Measurements from ENCODE around the gene KIF13A. TPM values are rescaled to one million over a fixed set of nuclear protein-coding genes. Genes with fewer than 3 reads are reported as not detected.

KIF13A gene
- total RNA-seq, 1 experiment from 2014 or later = 24.1 TPM

DNA sequence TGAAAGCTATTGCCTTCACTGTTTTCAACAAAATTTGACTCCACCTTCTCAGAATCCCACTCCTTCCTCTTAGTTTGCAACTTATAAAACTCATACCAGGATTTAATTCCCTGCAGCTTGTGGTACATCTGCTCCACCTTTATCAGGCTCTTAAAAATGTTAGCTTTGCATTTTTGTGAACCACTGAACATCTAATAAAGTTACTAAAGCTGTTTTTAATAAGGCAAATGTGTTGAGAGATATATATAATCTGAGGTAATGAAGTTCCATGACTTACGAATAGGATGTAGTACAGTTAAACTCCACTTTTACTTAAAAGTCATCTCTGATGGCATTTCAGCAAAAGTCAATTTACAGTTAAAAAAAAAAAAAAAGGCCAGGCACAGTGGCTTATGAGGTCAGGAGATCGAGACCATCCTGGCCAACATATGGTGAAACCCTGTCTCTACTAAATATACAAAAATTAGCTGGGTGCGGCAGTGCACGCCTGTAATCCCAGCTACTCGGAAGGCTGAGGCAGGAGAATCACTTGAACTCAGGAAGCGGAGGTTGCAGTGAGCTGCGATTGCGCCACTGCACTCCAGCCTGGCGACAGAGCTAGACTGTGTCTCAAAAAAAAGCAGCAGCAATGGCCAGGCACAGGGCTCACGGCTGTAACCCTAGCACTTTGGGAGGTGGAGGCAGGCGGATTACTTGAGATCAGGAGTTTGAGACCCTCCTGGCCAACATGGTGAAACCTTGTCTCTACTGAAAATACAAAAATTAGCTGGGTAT is 106.2 kb downstream of the KIF13A start:
- TF ChIP-seq, protein P1, sequence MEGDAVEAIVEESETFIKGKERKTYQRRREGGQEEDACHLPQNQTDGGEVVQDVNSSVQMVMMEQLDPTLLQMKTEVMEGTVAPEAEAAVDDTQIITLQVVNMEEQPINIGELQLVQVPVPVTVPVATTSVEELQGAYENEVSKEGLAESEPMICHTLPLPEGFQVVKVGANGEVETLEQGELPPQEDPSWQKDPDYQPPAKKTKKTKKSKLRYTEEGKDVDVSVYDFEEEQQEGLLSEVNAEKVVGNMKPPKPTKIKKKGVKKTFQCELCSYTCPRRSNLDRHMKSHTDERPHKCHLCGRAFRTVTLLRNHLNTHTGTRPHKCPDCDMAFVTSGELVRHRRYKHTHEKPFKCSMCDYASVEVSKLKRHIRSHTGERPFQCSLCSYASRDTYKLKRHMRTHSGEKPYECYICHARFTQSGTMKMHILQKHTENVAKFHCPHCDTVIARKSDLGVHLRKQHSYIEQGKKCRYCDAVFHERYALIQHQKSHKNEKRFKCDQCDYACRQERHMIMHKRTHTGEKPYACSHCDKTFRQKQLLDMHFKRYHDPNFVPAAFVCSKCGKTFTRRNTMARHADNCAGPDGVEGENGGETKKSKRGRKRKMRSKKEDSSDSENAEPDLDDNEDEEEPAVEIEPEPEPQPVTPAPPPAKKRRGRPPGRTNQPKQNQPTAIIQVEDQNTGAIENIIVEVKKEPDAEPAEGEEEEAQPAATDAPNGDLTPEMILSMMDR (IDR thresholded peaks at IDR 0.05; ENCODE audit: unreplicated experiment) = no peak
- BruUV-seq (replicated peaks) = no TSS peak
- intact Hi-C loops (cut with micrococcal nuclease) = no loop called here
- ChIA-PET CTCF (interaction anchor here (0.7 kb wide), 1 partner anchor 27 kb away, joined by 4 read pairs; no protein-coding TSS in a partner anchor), POLR2A (interaction anchor here (0.6 to 1.0 kb wide), 7 partner anchors 9 to 161 kb away, joined by 3 to 5 read pairs (median 3); no protein-coding TSS in a partner anchor)
- no peak overlapping the region for H3K4me3 Mint-ChIP-seq (ENCODE audit: unreplicated experiment)
- peak; percentile 37 for DNase-seq (ENCODE audit: unreplicated experiment)
- H3K27me3 Mint-ChIP-seq (ENCODE audit: insufficient read depth, unreplicated experiment) = no peaks in the 10 kb centered on the region
- peaks cover 13% of the 10 kb centered on the region for H3K36me3 Mint-ChIP-seq (ENCODE audit: insufficient read depth, unreplicated experiment)
- H3K4me1 Mint-ChIP-seq (ENCODE audit: insufficient read depth, unreplicated experiment) = peaks cover 39% of the 10 kb centered on the region
- H3K27ac Mint-ChIP-seq (ENCODE audit: low read depth, unreplicated experiment) = no peak overlapping the region
- H3K9me3 Mint-ChIP-seq (ENCODE audit: unreplicated experiment) = no peaks in the 10 kb centered on the region

GRCh38 chr6:17879184-17879583 is 108.3 kb downstream of the KIF13A start:
- no TSS peak for BruUV-seq (replicated peaks)
- CTCF ChIA-PET = interaction anchor here (0.9 kb wide), 1 partner anchor 76 kb away, joined by 3 read pairs; no protein-coding TSS in a partner anchor
- DNase-seq (ENCODE audit: unreplicated experiment) = no peak
- Mint-ChIP-seq H3K27me3 (ENCODE audit: insufficient read depth, unreplicated experiment) (no peaks in the 10 kb centered on the region), H3K9me3 (ENCODE audit: unreplicated experiment) (no peaks in the 10 kb centered on the region), H3K4me1 (ENCODE audit: insufficient read depth, unreplicated experiment) (peaks cover 22% of the 10 kb centered on the region), H3K36me3 (ENCODE audit: insufficient read depth, unreplicated experiment) (peaks cover 7% of the 10 kb centered on the region), H3K27ac (ENCODE audit: low read depth, unreplicated experiment) (peak overlapping the region; percentile 5), H3K4me3 (ENCODE audit: unreplicated experiment) (no peak overlapping the region)
- POLR2A ChIA-PET = interaction anchor here (1.4 to 2.6 kb wide), 4 partner anchors 12 to 15 kb away, joined by 4 to 21 read pairs (median 8); no protein-coding TSS in a partner anchor
- TF ChIP-seq, protein P1 (IDR thresholded peaks at IDR 0.05; ENCODE audit: unreplicated experiment) = no peak
- intact Hi-C loops (cut with micrococcal nuclease) = no loop called here

DNA sequence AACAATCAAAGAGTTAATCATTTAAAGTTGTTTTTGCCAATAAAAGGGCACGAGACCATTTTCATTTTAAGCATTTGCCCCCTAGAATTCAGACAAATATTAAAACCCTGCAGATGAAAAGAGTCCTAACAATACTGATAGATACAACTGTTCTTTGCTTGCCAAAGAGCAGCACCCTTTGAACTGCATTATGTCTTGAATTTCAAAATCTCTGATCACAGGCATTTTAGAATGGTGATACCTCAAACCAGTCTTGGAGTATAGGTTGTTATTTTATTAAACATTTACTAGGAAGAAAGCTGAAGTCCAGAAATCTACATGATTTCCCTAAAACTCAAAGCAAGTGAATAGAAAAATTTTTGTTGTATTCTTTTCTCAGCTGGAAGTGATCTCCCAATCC is 108.7 kb downstream of the KIF13A start:
- Mint-ChIP-seq H3K36me3 (ENCODE audit: insufficient read depth, unreplicated experiment) (peaks cover 7% of the 10 kb centered on the region), H3K27ac (ENCODE audit: low read depth, unreplicated experiment) (peak overlapping the region; percentile 5), H3K27me3 (ENCODE audit: insufficient read depth, unreplicated experiment) (no peaks in the 10 kb centered on the region), H3K4me3 (ENCODE audit: unreplicated experiment) (no peak overlapping the region), H3K9me3 (ENCODE audit: unreplicated experiment) (no peaks in the 10 kb centered on the region), H3K4me1 (ENCODE audit: insufficient read depth, unreplicated experiment) (peaks cover 17% of the 10 kb centered on the region)
- ChIA-PET POLR2A (interaction anchor here (0.7 to 2.6 kb wide), 8 partner anchors 8 to 43 kb away, joined by 3 to 21 read pairs (median 4); no protein-coding TSS in a partner anchor), CTCF (interaction anchor here (0.9 kb wide), 1 partner anchor 75 kb away, joined by 3 read pairs; no protein-coding TSS in a partner anchor)
- BruUV-seq (replicated peaks) = no TSS peak
- DNase-seq (ENCODE audit: unreplicated experiment) = no peak
- intact Hi-C loops (cut with micrococcal nuclease) = no loop called here
- TF ChIP-seq, protein P1 (IDR thresholded peaks at IDR 0.05; ENCODE audit: unreplicated experiment) = no peak

DNA sequence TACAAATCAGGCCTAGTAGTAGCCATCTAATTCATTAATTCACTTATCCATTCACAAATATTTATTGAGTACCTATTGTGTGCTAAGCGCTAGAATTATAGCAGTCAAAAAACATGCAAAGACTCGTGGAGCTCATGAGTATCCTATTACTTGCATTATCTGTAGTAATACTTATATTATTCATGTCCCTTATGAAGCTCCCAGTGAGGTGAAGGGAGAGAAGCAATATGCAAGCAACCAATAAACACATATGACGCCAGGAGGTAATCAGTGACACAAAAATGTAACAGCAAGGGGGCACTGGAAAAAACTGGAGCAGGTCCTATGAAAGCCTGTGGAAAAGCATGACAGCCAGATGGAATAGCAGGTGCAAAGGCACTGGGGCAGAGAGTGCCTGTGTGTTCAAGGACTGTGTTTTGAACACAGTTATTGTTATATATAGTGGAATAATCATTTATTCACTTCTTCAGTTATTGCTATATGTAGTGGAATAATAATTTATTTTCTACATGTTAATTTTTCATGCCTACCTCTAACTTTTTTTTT is 109.5 kb downstream of the KIF13A start:
- H3K4me3 Mint-ChIP-seq (ENCODE audit: unreplicated experiment) = peak overlapping the region; percentile 34
- TF ChIP-seq, protein P1 (IDR thresholded peaks at IDR 0.05; ENCODE audit: unreplicated experiment) = no peak

More for the DNA sequence above, 109.5 kb downstream of the KIF13A start:
- H3K9me3 Mint-ChIP-seq (ENCODE audit: unreplicated experiment) = no peaks in the 10 kb centered on the region
- peak overlapping the region; percentile 81 for H3K27ac Mint-ChIP-seq (ENCODE audit: low read depth, unreplicated experiment)
- POLR2A ChIA-PET = interaction anchor here (0.6 to 2.6 kb wide), 10 partner anchors 9 to 277 kb away, joined by 3 to 21 read pairs (median 4); partner anchors contain the start of genes KDM1B and TPMT
- CTCF ChIA-PET = interaction anchor here (0.7 kb wide), 1 partner anchor 217 kb away, joined by 3 read pairs; no protein-coding TSS in a partner anchor
- peaks cover 17% of the 10 kb centered on the region for H3K4me1 Mint-ChIP-seq (ENCODE audit: insufficient read depth, unreplicated experiment)
- H3K27me3 Mint-ChIP-seq (ENCODE audit: insufficient read depth, unreplicated experiment) = no peaks in the 10 kb centered on the region
- intact Hi-C loops (cut with micrococcal nuclease) = no loop called here
- H3K36me3 Mint-ChIP-seq (ENCODE audit: insufficient read depth, unreplicated experiment) = peaks cover 7% of the 10 kb centered on the region
- no TSS peak for BruUV-seq (replicated peaks)
- DNase-seq (ENCODE audit: unreplicated experiment) = no peak
